HG03342 (cell line): ENCODE results near the gene RBBP8.
"Not testable (repeated sequence)": the region's sequence is repeated elsewhere in the genome, so short reads cannot be mapped to it uniquely, and the experiment has no call there.

ENCODE experiments used
- ATAC-seq: cut with Tn5 transposase; IDR thresholded peaks from one replicate; pipeline ENCODE4 v1.9.1; 2021; ENCODE audit warnings: mild to moderate bottlenecking, moderate library complexity; ENCODE audit not compliant: unreplicated experiment

Gene RBBP8

GRCh38 chr18:22933206-22933965 lies at the start of gene RBBP8:
Gene RBBP8, plus strand, starts transcription at chr18:22933328. Its CDS starts 3,524 bp downstream, at chr18:22936852.
- ATAC-seq, result peak; percentile 84

- no peak for ATAC-seq
Observed at GRCh38 chr18:22883827-22884226, 49.3 kb upstream of the RBBP8 start.

- not testable (repeated sequence) for ATAC-seq
Observed at GRCh38 chr18:22885694-22886093, 47.4 kb upstream of the RBBP8 start.

- no peak for ATAC-seq
Observed at GRCh38 chr18:22899421-22899820, 33.7 kb upstream of the RBBP8 start.

GRCh38 chr18:22900558-22901238 lies 32.4 kb upstream of the RBBP8 start:
- no peak for ATAC-seq

GRCh38 chr18:22902093-22902492 lies 31.0 kb upstream of the RBBP8 start:
- no peak for ATAC-seq

GRCh38 chr18:22903248-22903647 lies 29.9 kb upstream of the RBBP8 start:
- ATAC-seq, result not testable (repeated sequence)

GRCh38 chr18:22912149-22912548 lies 21.0 kb upstream of the RBBP8 start:
- ATAC-seq, result no peak

- no peak for ATAC-seq
Observed at GRCh38 chr18:22912835-22913234, 20.3 kb upstream of the RBBP8 start.

- no peak for ATAC-seq
Observed at GRCh38 chr18:22913861-22914260, 19.3 kb upstream of the RBBP8 start.

GRCh38 chr18:22914633-22915032 lies 18.5 kb upstream of the RBBP8 start:
- ATAC-seq, result no peak

- ATAC-seq, result no peak
Observed at GRCh38 chr18:22915337-22915736, 17.8 kb upstream of the RBBP8 start.

GRCh38 chr18:22921772-22922171 lies 11.4 kb upstream of the RBBP8 start:
- ATAC-seq, result no peak

- ATAC-seq, result no peak
Observed at GRCh38 chr18:22924589-22924988, 8.5 kb upstream of the RBBP8 start.

- ATAC-seq, result no peak
Observed at GRCh38 chr18:22926454-22926853, 6.7 kb upstream of the RBBP8 start.

- ATAC-seq, result no peak
Observed at GRCh38 chr18:22928339-22928738, 4.8 kb upstream of the RBBP8 start.

GRCh38 chr18:22930089-22930713 lies 2.9 kb upstream of the RBBP8 start:
- ATAC-seq, result peak; percentile 41

- peak; percentile 25 for ATAC-seq
Observed at GRCh38 chr18:22932885-22933205, 283 bp upstream of the RBBP8 start.

- peak; percentile 13 for ATAC-seq
Observed at GRCh38 chr18:22933966-22934423, 867 bp downstream of the RBBP8 start.

- ATAC-seq, result no peak
Observed at GRCh38 chr18:22934789-22935188, 1.7 kb downstream of the RBBP8 start.

GRCh38 chr18:22935431-22935830 lies 2.3 kb downstream of the RBBP8 start:
- ATAC-seq, result no peak

GRCh38 chr18:22936515-22936914 lies 3.4 kb downstream of the RBBP8 start:
- ATAC-seq, result no peak
